Astrocyte (in vitro differentiated cells and primary cell): ENCODE measurements around the gene PASK. TPM values are rescaled to one million over a fixed set of nuclear protein-coding genes. Genes with fewer than 3 reads are reported as not detected.

Experiments used
- DNase-seq: peaks from one replicate; pipeline ENCODE4 v3.0.0-alpha.2; 2010; ENCODE audit warnings: low read depth
- FAIRE-seq: peaks from 2 replicates; lab custom pipeline; 2011; peaks lifted over from hg19 to GRCh38; lab: Jason Lieb, UNC
- H2AFZ ChIP-seq: 2 replicates; pipeline ENCODE4 v1.6.0; 2012; ENCODE audit warnings: low read depth, low read length, inconsistent platforms
- H3K27ac ChIP-seq: 2 replicates; pipeline ENCODE4 v1.5.1; 2011; ENCODE audit warnings: low read depth, low read length, inconsistent platforms
- H3K27me3 ChIP-seq: 2 replicates; pipeline ENCODE4 v1.6.0; 2011; ENCODE audit warnings: low read length, inconsistent platforms; ENCODE audit not compliant: insufficient read depth
- H3K36me3 ChIP-seq: 2 replicates; pipeline ENCODE4 v1.5.1; 2011; ENCODE audit warnings: low read length, inconsistent platforms; ENCODE audit not compliant: insufficient read depth
- H3K4me1 ChIP-seq: 2 replicates; pipeline ENCODE4 v1.5.1; 2011; ENCODE audit warnings: low read length, inconsistent platforms; ENCODE audit not compliant: insufficient read depth
- H3K4me2 ChIP-seq: 2 replicates; pipeline ENCODE4 v1.6.0; 2012; ENCODE audit warnings: low read length, inconsistent platforms
- H3K4me3 ChIP-seq: 2 replicates; pipeline ENCODE4 v1.5.1; 2011; ENCODE audit warnings: low read depth, mild to moderate bottlenecking, low read length, inconsistent platforms; ENCODE audit not compliant: insufficient read depth
- H3K79me2 ChIP-seq: 2 replicates; pipeline ENCODE4 v1.6.0; 2012; ENCODE audit warnings: mild to moderate bottlenecking, low read length, inconsistent platforms; ENCODE audit not compliant: insufficient read depth
- H3K9ac ChIP-seq: 2 replicates; pipeline ENCODE4 v1.6.0; 2012; ENCODE audit warnings: mild to moderate bottlenecking, low read length, inconsistent platforms
- H3K9me3 ChIP-seq: 2 replicates; pipeline ENCODE4 v1.5.1; 2012; ENCODE audit warnings: low read depth, mild to moderate bottlenecking, low read length, inconsistent platforms; ENCODE audit not compliant: insufficient read depth
- H4K20me1 ChIP-seq: 2 replicates; pipeline ENCODE4 v1.6.0; 2012; ENCODE audit warnings: low read length, inconsistent platforms; ENCODE audit not compliant: insufficient read depth
- H3K27ac Mint-ChIP-seq: one replicate; pipeline ENCODE4 v1.8.0; 2021; ENCODE audit warnings: mild to moderate bottlenecking, mixed read lengths; ENCODE audit not compliant: unreplicated experiment
- H3K27me3 Mint-ChIP-seq: one replicate; pipeline ENCODE4 v1.8.0; 2021; ENCODE audit warnings: low read depth, mixed read lengths; ENCODE audit not compliant: unreplicated experiment
- H3K36me3 Mint-ChIP-seq: one replicate; pipeline ENCODE4 v1.8.0; 2021; ENCODE audit warnings: low read depth, mixed read lengths; ENCODE audit not compliant: unreplicated experiment
- H3K4me1 Mint-ChIP-seq: one replicate; pipeline ENCODE4 v1.8.0; 2021; ENCODE audit warnings: low read depth, mixed read lengths; ENCODE audit not compliant: unreplicated experiment
- H3K4me3 Mint-ChIP-seq: one replicate; pipeline ENCODE4 v1.8.0; 2021; ENCODE audit warnings: mild to moderate bottlenecking, moderate library complexity, mixed read lengths; ENCODE audit not compliant: unreplicated experiment
- H3K9me3 Mint-ChIP-seq: one replicate; pipeline ENCODE4 v1.8.0; 2021; ENCODE audit warnings: mild to moderate bottlenecking, mixed read lengths; ENCODE audit not compliant: unreplicated experiment
- EZH2 ChIP-seq: IDR thresholded peaks from 2 replicates; pipeline ENCODE4 v1.6.1; 2012; ENCODE audit warnings: mild to moderate bottlenecking, low read length, inconsistent platforms; ENCODE audit not compliant: insufficient read depth
- total RNA-seq: library from RNA; stranded (reverse); gene quantifications from 2 replicates; pipeline ENCODE4 v1.2.1, GENCODE V29; 2021
- TF ChIP-seq, protein P1 (sequence below): IDR thresholded peaks from 2 replicates; pipeline ENCODE4 v1.5.1; 2011; ENCODE audit warnings: low read depth, mild to moderate bottlenecking, inconsistent platforms, low read length, moderate library complexity; ENCODE audit not compliant: insufficient read depth

Gene PASK
- total RNA-seq, 1 donor from 2014 or later = 8.0 TPM

DNA sequence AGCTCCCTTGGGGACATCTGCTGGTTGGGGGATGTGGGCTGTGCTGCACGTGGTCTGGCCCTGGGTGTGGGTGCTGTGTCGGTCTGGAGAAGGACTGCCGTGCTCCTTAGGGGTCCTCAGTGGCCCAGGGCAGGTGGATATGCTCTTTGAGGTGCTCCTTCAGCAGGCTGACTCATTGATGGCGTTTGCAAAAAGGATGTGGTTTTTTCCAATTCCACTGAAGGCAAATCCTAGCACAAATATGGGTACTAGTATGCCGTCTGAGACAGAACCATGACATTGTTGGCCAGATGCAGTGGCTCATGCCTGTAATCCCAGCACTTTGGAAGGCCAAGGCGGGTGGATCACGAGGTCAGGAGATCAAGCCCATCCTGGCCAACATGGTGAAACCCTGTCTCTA lies 4.3 kb upstream of the PASK start:
- Histone ChIP-seq H3K79me2 (peaks cover 23% of the 10 kb centered on the region), H3K9ac (no peak overlapping the region), H3K27me3 (no peaks in the 10 kb centered on the region), H3K27ac (no peak overlapping the region), H3K4me2 (no peak overlapping the region), H3K4me1 (peaks cover 28% of the 10 kb centered on the region), H3K9me3 (no peaks in the 10 kb centered on the region), H2AFZ (no peak overlapping the region), H4K20me1 (peaks cover 23% of the 10 kb centered on the region), H3K4me3 (no peak overlapping the region), H3K36me3 (peaks cover 3% of the 10 kb centered on the region)
- H3K4me1 Mint-ChIP-seq = peaks cover 22% of the 10 kb centered on the region
- peaks cover 3% of the 10 kb centered on the region for H3K36me3 Mint-ChIP-seq
- no peak overlapping the region for H3K4me3 Mint-ChIP-seq
- H3K9me3 Mint-ChIP-seq = no peaks in the 10 kb centered on the region
- H3K27ac Mint-ChIP-seq = no peak overlapping the region
- no peak for TF ChIP-seq EZH2
- TF ChIP-seq, protein P1, sequence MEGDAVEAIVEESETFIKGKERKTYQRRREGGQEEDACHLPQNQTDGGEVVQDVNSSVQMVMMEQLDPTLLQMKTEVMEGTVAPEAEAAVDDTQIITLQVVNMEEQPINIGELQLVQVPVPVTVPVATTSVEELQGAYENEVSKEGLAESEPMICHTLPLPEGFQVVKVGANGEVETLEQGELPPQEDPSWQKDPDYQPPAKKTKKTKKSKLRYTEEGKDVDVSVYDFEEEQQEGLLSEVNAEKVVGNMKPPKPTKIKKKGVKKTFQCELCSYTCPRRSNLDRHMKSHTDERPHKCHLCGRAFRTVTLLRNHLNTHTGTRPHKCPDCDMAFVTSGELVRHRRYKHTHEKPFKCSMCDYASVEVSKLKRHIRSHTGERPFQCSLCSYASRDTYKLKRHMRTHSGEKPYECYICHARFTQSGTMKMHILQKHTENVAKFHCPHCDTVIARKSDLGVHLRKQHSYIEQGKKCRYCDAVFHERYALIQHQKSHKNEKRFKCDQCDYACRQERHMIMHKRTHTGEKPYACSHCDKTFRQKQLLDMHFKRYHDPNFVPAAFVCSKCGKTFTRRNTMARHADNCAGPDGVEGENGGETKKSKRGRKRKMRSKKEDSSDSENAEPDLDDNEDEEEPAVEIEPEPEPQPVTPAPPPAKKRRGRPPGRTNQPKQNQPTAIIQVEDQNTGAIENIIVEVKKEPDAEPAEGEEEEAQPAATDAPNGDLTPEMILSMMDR = no peak
- H3K27me3 Mint-ChIP-seq = no peaks in the 10 kb centered on the region
- DNase-seq (peak; percentile 36), FAIRE-seq (no peak)

DNA sequence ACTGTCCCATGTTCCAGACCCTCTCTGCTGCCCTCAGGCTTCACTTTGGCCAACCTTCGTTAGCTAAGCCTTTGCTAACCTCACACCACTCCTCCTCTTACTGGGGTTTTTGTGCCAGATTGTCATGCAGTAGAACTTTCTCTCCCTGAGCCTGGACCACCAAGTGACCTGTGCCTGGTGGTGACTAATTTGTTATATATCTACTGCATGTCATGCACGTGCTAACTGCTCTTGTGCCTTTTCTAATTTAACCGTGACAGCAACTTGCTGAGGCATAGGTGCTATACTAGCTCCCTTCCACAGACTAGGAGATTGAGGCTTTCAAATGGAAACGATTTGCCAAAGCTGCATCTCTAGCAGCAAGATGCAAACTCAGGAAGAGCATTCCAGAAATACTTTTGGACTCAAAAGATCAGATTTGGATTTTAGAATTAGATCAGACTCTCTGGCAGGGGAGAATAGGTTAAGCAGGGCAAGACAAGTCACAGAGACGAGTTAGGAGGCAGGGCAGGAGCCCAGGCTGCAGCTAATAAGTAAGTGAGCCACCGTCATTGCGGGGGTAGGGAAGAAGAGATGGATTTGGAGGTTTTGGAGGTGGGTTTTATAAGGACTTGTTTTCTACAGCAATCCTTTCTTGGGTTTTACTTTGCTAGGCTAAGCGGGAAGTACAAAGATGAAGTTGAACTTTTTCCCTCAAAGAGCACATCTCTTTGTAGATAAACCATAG lies 2.8 kb upstream of the PASK start:
- H3K4me2 ChIP-seq = peak overlapping the region; percentile 2
- Mint-ChIP-seq H3K27me3 (no peaks in the 10 kb centered on the region), H3K4me3 (peak overlapping the region; percentile 97), H3K9me3 (no peaks in the 10 kb centered on the region), H3K36me3 (no peaks in the 10 kb centered on the region), H3K4me1 (peaks cover 19% of the 10 kb centered on the region), H3K27ac (no peak overlapping the region)
- no peak for TF ChIP-seq EZH2
- TF ChIP-seq, protein P1 = no peak
- no peak overlapping the region for H2AFZ ChIP-seq
- H3K36me3 ChIP-seq = peaks cover 3% of the 10 kb centered on the region
- H3K4me1 ChIP-seq = peaks cover 21% of the 10 kb centered on the region
- H3K27ac ChIP-seq = no peak overlapping the region
- no peaks in the 10 kb centered on the region for H3K27me3 ChIP-seq
- peaks cover 23% of the 10 kb centered on the region for H3K79me2 ChIP-seq
- no peak overlapping the region for H3K4me3 ChIP-seq
- no peak overlapping the region for H3K9ac ChIP-seq
- no peak for DNase-seq
- no peaks in the 10 kb centered on the region for H3K9me3 ChIP-seq
- FAIRE-seq = no peak
- H4K20me1 ChIP-seq = peaks cover 23% of the 10 kb centered on the region
